ELR (cell line): ENCODE data around the gene ZNF638.
"Not testable (repeated sequence)": the region's sequence is repeated elsewhere in the genome, so short reads cannot be mapped to it uniquely, and the experiment has no call there.

Source experiments
- DNase-seq: peaks from one replicate; pipeline ENCODE4 v3.0.0-alpha.2; 2015; ENCODE audit warnings: low read depth

Gene ZNF638, protein sequence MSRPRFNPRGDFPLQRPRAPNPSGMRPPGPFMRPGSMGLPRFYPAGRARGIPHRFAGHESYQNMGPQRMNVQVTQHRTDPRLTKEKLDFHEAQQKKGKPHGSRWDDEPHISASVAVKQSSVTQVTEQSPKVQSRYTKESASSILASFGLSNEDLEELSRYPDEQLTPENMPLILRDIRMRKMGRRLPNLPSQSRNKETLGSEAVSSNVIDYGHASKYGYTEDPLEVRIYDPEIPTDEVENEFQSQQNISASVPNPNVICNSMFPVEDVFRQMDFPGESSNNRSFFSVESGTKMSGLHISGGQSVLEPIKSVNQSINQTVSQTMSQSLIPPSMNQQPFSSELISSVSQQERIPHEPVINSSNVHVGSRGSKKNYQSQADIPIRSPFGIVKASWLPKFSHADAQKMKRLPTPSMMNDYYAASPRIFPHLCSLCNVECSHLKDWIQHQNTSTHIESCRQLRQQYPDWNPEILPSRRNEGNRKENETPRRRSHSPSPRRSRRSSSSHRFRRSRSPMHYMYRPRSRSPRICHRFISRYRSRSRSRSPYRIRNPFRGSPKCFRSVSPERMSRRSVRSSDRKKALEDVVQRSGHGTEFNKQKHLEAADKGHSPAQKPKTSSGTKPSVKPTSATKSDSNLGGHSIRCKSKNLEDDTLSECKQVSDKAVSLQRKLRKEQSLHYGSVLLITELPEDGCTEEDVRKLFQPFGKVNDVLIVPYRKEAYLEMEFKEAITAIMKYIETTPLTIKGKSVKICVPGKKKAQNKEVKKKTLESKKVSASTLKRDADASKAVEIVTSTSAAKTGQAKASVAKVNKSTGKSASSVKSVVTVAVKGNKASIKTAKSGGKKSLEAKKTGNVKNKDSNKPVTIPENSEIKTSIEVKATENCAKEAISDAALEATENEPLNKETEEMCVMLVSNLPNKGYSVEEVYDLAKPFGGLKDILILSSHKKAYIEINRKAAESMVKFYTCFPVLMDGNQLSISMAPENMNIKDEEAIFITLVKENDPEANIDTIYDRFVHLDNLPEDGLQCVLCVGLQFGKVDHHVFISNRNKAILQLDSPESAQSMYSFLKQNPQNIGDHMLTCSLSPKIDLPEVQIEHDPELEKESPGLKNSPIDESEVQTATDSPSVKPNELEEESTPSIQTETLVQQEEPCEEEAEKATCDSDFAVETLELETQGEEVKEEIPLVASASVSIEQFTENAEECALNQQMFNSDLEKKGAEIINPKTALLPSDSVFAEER (N-terminal part only)

GRCh38 chr2:71331581-71332434 is at the start of gene ZNF638:
Gene ZNF638 (plus strand): TSS chr2:71331782. CDS start chr2:71348955, 17,173 bp downstream.
- DNase-seq = peak; percentile 95

DNA sequence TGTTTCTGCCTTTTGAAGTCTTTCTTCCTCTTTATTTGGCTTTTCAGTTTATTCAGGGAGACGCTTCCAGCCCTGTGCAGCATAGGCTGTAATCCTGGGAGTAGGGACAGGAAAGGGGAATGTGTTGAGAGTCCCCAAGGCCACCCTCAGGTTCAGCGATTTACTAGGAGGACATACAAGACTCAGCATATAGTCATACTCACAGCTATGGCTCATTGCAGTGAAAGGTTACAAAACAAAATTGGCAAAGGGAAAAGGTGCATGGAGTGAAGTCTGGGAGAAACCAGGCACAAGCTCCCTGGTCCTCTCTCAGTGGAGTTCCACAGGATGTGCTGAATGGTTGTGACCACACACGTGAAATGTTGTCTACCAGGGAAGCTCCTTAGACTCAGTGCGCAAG is 49.6 kb upstream of the ZNF638 start:
- DNase-seq = no peak

DNA sequence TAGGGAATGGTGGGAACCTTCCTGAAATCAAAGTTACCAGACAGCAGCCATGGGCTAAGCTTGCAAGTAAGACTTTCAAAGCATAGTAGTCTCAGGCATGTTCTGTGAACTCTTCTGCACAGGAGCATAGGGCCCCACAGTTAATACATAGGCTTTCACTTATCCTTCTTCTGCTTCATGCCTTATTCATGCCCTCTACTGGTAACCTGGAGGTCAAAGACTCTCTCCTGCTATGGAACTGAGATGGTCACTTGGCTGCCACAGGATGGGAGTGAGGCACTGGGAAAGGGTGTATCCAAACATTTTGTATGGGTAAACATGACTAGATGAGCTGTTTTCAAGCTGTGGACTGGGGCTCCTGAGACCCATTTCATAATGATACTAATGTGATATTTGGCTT is 49.1 kb upstream of the ZNF638 start:
- DNase-seq = peak; percentile 18

GRCh38 chr2:71283131-71283530 is 48.5 kb upstream of the ZNF638 start:
- DNase-seq = no peak

DNA sequence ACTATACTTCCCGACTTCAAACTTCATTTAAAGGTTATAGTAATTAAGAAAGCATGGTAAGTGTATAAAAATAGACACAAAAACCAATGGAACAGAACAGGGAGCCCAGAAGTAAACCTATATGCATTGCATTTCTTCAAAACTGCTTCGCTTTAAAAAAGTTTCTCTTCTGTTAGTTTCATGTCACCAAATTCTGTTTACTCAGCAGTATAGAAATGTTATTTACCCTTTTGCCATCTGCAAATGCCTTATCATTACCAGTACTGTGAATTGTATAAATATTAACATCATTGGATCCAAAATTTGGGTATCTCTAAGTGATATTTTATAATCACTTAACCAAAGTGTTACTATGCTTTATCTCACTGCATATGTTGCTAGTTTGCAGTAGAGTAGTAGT is 45.9 kb upstream of the ZNF638 start:
- DNase-seq = no peak

DNA sequence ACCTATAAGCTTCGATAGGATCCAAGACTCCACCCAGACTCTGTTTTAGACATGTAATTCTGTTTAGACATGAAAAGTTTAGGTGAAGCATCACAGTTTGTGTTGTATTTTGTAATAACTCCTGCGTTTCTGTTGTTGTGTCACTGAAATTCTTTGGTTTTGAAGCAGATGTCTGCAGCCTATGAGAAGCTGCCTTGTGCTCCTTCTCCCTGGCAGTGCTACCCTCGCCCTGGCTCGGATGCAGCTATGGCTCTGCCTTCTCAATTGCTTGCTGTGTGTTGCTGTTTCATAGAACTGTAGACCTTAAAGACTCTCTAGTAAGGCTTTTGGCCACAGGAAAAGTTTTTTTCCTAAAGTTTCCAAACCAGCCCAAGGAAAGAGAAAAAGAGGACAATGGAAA is 40.2 kb upstream of the ZNF638 start:
- no peak for DNase-seq

DNA sequence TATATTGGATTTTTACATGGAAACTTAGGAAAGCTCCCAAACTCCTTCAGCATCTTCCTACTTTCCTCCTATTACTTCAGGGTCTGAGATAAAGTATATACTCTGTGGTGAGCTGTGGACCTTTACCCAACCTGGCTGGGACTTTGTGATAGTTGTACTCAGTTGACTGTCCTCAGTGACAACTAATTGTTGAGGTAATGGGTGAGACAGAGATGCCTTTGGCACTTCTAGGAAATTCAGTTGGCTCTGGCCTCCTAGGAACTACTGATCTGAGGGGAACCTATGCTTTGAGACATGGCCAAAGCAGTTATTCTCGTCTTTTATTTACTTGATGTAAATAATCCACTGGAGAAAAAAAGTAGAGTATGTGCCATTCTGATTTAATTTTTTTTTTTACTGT is 39.4 kb upstream of the ZNF638 start:
- DNase-seq = no peak

DNA sequence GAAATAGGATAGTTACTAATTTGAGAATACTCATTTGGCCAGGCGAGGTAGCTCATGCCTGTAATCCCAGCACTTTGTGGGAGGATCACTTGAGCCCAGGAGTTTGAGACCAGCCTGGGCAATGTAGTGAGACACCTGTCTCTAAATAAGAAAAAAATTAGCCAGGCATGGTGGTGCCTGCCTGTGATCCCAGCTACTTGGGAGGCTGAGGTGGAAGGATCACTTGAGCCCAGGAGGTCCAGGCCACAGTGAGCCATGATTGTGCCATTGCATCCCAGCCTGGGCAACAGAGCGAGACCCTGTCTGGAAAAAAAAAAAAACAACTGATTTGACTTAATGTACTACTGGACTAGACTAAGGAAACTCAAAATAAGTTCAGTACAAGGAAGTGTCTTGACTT is 32.7 kb upstream of the ZNF638 start:
- DNase-seq = no peak

DNA sequence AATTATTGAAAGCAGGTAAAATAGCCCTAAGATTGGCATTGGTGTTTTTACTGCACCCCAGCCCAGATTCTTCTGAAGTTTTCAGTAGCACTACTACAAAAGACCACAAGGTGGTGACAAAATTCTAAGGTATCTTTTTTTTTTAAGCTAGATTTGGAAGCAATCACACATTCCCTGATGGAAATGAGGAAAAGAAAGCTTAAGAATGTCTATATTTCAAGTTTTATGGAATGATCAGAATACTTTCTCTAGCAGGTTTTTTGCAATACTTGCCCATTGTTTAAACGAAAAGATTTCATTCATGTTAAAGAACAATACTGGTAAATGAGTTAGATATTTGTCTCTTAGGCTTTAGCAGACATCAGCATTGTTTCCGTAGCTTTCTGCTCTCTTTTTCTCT is 32.1 kb upstream of the ZNF638 start:
- DNase-seq = peak; percentile 56

- no peak for DNase-seq
Measured at GRCh38 chr2:71303849-71304248, 27.7 kb upstream of the ZNF638 start.

GRCh38 chr2:71306762-71307161 is 24.8 kb upstream of the ZNF638 start:
- DNase-seq = peak; percentile 30

DNA sequence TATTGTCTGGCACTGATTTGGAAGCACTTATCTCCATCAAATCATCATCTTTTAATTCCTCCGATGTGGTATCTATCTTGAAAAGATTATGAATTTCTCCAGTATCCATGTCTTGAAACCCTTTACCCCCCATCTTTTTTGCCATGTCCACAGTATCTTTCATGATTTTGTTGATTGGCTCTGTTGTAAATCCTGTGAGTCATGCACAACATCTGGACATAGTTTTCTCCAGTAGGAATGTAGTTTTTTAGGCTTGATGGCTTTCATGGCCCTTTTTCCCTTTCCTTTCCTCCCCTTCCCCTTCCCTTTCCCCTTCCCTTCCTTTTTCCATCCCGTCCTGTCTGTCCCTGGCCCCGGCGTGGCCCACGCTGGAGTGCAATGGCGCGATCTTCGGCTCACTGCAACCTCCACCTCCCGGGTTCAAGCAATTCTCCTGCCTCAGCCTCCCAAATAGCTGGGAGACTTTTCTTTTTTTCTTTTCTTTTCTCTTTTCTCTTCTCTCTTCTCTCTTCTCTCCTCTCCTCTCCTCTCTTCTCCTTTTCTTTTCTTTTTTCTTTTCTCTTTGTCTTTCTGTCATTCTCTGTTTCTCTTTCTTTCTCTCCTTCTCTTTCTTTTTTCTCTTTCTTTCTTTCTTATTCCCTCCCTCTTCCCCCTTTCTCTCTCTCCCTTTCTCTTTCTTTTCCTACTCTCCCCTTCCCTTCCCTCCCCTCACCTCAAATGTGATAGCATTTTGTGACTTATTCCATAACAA is 18.4 kb upstream of the ZNF638 start:
- no peak for DNase-seq

GRCh38 chr2:71317060-71317459 is 14.5 kb upstream of the ZNF638 start:
- DNase-seq = no peak

- DNase-seq = not testable (repeated sequence)
Measured at GRCh38 chr2:71317900-71318299, 13.7 kb upstream of the ZNF638 start.

- DNase-seq = no peak
Measured at GRCh38 chr2:71323386-71323785, 8.2 kb upstream of the ZNF638 start.

- DNase-seq = no peak
Measured at GRCh38 chr2:71326968-71327367, 4.6 kb upstream of the ZNF638 start.

GRCh38 chr2:71327916-71328315 is 3.7 kb upstream of the ZNF638 start:
- no peak for DNase-seq

DNA sequence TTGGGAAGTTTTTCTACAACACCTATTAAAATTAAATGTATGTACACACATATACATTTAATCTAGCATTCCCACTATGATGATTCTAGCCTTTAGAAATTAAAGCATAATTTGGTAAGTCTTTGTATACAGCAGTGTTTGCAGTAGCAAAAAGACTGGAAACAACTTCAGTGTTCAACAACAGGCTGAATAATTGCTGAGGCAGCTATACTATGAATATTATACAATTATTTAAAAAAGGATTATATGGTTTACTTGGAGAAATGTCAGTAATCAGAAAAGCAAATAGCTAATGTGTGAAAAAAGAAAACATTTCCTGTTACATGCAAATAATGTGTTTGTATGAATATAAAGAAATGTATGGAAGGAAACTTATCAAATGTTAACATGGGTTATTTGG is 1.4 kb upstream of the ZNF638 start:
- DNase-seq = no peak

- no peak for DNase-seq
Measured at GRCh38 chr2:71330585-71331330, 824 bp upstream of the ZNF638 start.

DNA sequence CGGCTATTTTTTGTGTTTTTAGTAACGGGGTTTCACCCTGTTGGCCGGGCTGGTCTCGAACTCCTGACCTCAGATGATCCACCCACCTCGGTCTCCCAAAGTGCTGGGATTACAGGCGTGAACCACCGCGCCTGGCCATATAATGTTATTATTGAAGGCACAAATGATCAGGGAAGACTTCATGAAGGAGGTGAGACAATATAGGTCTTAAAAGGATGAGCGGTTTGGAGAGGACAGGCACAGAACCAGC is 326 bp upstream of the ZNF638 start:
- DNase-seq = not testable (repeated sequence)
